Fibroblast of lung (primary cell): Measurements from ENCODE around the gene JUND. TPM values are rescaled to one million over a fixed set of nuclear protein-coding genes. Genes with fewer than 3 reads are reported as not detected.

Source experiments
- DNase-seq, 2 donors: peaks; one replicate each; pipeline versions ENCODE4 v3.0.0 to v3.0.0-alpha.2; 2010; ENCODE audit warnings: low read depth in 2 of 2
- H2AFZ ChIP-seq: 2 replicates; pipeline ENCODE4 v1.5.1; 2012; ENCODE audit warnings: low read length, control low read depth, inconsistent platforms
- H3K27ac ChIP-seq: 2 replicates; pipeline ENCODE4 v1.5.1; 2011; ENCODE audit warnings: low read length, control low read depth; ENCODE audit not compliant: insufficient read depth
- H3K27me3 ChIP-seq: 2 replicates; pipeline ENCODE4 v1.5.1; 2011; ENCODE audit warnings: mild to moderate bottlenecking, low read length; ENCODE audit not compliant: control insufficient read depth, insufficient read depth
- H3K36me3 ChIP-seq: 2 replicates; pipeline ENCODE4 v1.5.1; 2011; ENCODE audit warnings: low read length; ENCODE audit not compliant: control insufficient read depth, insufficient read depth
- H3K4me1 ChIP-seq: 2 replicates; pipeline ENCODE4 v1.5.1; 2011; ENCODE audit warnings: low read length; ENCODE audit not compliant: control insufficient read depth, insufficient read depth; ENCODE audit errors: extremely low read depth
- H3K4me2 ChIP-seq: 2 replicates; pipeline ENCODE4 v1.5.1; 2011; ENCODE audit warnings: low read length, control low read depth; ENCODE audit not compliant: insufficient read depth; ENCODE audit errors: extremely low read depth
- H3K4me3 ChIP-seq, 4 experiments: fragments of 200-600 bp in 1 of 4; sonication (generic) in 1 of 4; replicated peaks in 1 of 4; 2 replicates each; pipeline ENCODE4 v1.5.1; 2011 to 2016; ENCODE audit warnings: low read length in 4 of 4, low read depth in 3 of 4, mild to moderate bottlenecking in 3 of 4, control low read depth in 2 of 4, inconsistent platforms in 1 of 4, mixed read lengths in 1 of 4; ENCODE audit not compliant: insufficient read depth in 1 of 4; ENCODE audit errors: control extremely low read depth in 1 of 4
- H3K79me2 ChIP-seq: 2 replicates; pipeline ENCODE4 v1.5.1; 2012; ENCODE audit warnings: mild to moderate bottlenecking, low read length, inconsistent platforms; ENCODE audit not compliant: control insufficient read depth, insufficient read depth
- H3K9ac ChIP-seq: 2 replicates; pipeline ENCODE4 v1.5.1; 2011; ENCODE audit warnings: mild to moderate bottlenecking, low read length, control low read depth; ENCODE audit not compliant: insufficient read depth
- H3K9me3 ChIP-seq: 2 replicates; pipeline ENCODE4 v1.5.1; 2012; ENCODE audit warnings: low read depth, low read length; ENCODE audit not compliant: control insufficient read depth, insufficient read depth
- H4K20me1 ChIP-seq: 2 replicates; pipeline ENCODE4 v1.5.1; 2011; ENCODE audit warnings: low read length; ENCODE audit not compliant: control insufficient read depth, insufficient read depth; ENCODE audit errors: extremely low read depth
- CTCF ChIP-seq, 2 donors: IDR thresholded peaks in 1 of 2; conservative IDR thresholded peaks in 1 of 2; 1 replicate in 1 of 2; 2 replicates in 1 of 2; pipeline ENCODE4 v1.5.1; 2011 to 2012; ENCODE audit warnings: low read length in 2 of 2, control low read depth in 1 of 2, inconsistent platforms in 1 of 2, low read depth in 1 of 2, mild to moderate bottlenecking in 1 of 2
- EZH2 ChIP-seq: IDR thresholded peaks from 2 replicates; pipeline ENCODE4 v1.5.1; 2012; ENCODE audit warnings: low read length, control low read depth, mild to moderate bottlenecking; ENCODE audit errors: missing control alignments
- polyA plus RNA-seq, 2 donors: library from polyadenylated mRNA; depleted of rRNA in 1 of 2; stranded (reverse) in 1 of 2; unstranded in 1 of 2; fragments of >200 nt; gene quantifications; 2 replicates each; pipeline ENCODE4 v1.2.1, GENCODE V29; 2011 to 2012; ENCODE audit warnings: missing spikeins in 1 of 2
- total RNA-seq: library from RNA; depleted of rRNA; stranded (reverse); fragments of >200 nt; gene quantifications from 2 replicates; pipeline ENCODE4 v1.2.1, GENCODE V29; 2014

Gene JUND
- total and polyA plus RNA-seq, 2 donors (not counting 1 experiment from before 2014, with no cell fraction given): 65.8 to 166 TPM

DNA sequence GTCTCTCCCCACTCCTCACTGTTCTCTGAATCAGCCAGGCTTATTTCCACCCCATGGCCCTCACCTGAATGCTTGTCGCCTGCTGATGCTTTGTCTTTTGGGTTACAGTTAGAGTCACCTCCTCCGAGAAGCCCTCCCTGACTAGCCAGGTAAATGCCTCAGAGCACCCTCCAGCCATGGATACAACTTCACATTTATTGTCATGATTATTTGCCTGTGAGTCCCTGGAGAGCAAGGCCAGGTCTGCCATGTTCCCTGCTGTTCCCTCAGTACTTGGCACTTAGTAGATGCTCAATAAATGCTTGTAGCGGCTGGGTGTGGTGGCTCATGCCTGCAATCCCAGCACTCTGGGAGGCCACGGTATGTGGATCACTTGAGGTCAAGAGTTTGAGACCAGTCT lies 51.5 kb downstream of the JUND start:
- H3K4me1 ChIP-seq: no peaks in the 10 kb centered on the region
- H3K4me2 ChIP-seq: no peak overlapping the region
- DNase-seq: no peak
- H2AFZ ChIP-seq: no peak overlapping the region
- no peaks in the 10 kb centered on the region for H4K20me1 ChIP-seq
- H3K27me3 ChIP-seq: peaks cover 11% of the 10 kb centered on the region
- no peak for TF ChIP-seq EZH2
- no peak for TF ChIP-seq CTCF (conservative IDR thresholded peaks at IDR 0.05 in 1 of 2, IDR thresholded peaks at IDR 0.05 in 1 of 2; ENCODE audit: low read depth in 1 of 2, low read length in 2 of 2)
- no peaks in the 10 kb centered on the region for H3K36me3 ChIP-seq
- no peak overlapping the region for H3K9ac ChIP-seq
- no peak overlapping the region for H3K27ac ChIP-seq
- H3K79me2 ChIP-seq: no peaks in the 10 kb centered on the region
- H3K4me3 ChIP-seq: no peak overlapping the region
- no peaks in the 10 kb centered on the region for H3K9me3 ChIP-seq

Other genes with a start within 250 kb of the JUND start
- gene IL12RB1, start 194.7 kb downstream of the JUND start, total RNA-seq: under 0.01 and 0.50 TPM in 2 replicates
- gene IL12RB1, start 194.7 kb downstream of the JUND start, polyA plus RNA-seq: 0.06 and 0.75 TPM in 2 replicates
- 2.3 and 4.1 TPM in 2 replicates for gene MAST3, start 183.8 kb downstream of the JUND start, total RNA-seq
- gene MAST3, start 183.8 kb downstream of the JUND start, polyA plus RNA-seq: 2.0 and 2.3 TPM in 2 replicates
- 10.1 and 11.3 TPM in 2 replicates for gene PIK3R2, start 128.5 kb downstream of the JUND start, total RNA-seq
- gene PIK3R2, start 128.5 kb downstream of the JUND start, polyA plus RNA-seq: 18.4 and 29.5 TPM in 2 replicates
- gene IFI30, start 107.8 kb downstream of the JUND start, total RNA-seq: 3.1 and 8.8 TPM in 2 replicates
- gene IFI30, start 107.8 kb downstream of the JUND start, polyA plus RNA-seq: 15.8 and 50.9 TPM in 2 replicates
- gene MPV17L2, start 88.4 kb downstream of the JUND start, total RNA-seq: 4.1 and 4.6 TPM in 2 replicates
- gene MPV17L2, start 88.4 kb downstream of the JUND start, polyA plus RNA-seq: 9.4 and 16.7 TPM in 2 replicates
- 0.77 and 2.0 TPM in 2 replicates for gene RAB3A, start 77.6 kb downstream of the JUND start, total RNA-seq
- gene RAB3A, start 77.6 kb downstream of the JUND start, polyA plus RNA-seq: 3.6 and 10.1 TPM in 2 replicates
- gene PDE4C, start 55.2 kb downstream of the JUND start, total RNA-seq: 1.3 and 2.0 TPM in 2 replicates
- gene PDE4C, start 55.2 kb downstream of the JUND start, polyA plus RNA-seq: 0.09 and 0.35 TPM in 2 replicates
- 0.51 and 0.83 TPM in 2 replicates for gene IQCN, start 7.2 kb downstream of the JUND start, total RNA-seq
- 0.27 and 0.79 TPM in 2 replicates for gene IQCN, start 7.2 kb downstream of the JUND start, polyA plus RNA-seq
- gene LSM4, start 41.5 kb upstream of the JUND start, total RNA-seq: 70.9 and 124 TPM in 2 replicates
- 50.9 and 97.2 TPM in 2 replicates for gene LSM4, start 41.5 kb upstream of the JUND start, polyA plus RNA-seq
- gene PGPEP1, start 59.0 kb upstream of the JUND start, total RNA-seq: 63.9 and 78.8 TPM in 2 replicates
- 17.0 and 25.4 TPM in 2 replicates for gene PGPEP1, start 59.0 kb upstream of the JUND start, polyA plus RNA-seq
- gene GDF15, start 104.5 kb upstream of the JUND start, total RNA-seq: 140 and 210 TPM in 2 replicates
- gene GDF15, start 104.5 kb upstream of the JUND start, polyA plus RNA-seq: 8.6 and 24.3 TPM in 2 replicates
- 1.2 and 4.6 TPM in 2 replicates for gene LRRC25, start 116.0 kb upstream of the JUND start, total RNA-seq
- 0.10 and 0.25 TPM in 2 replicates for gene LRRC25, start 116.0 kb upstream of the JUND start, polyA plus RNA-seq
- gene SSBP4, start 137.8 kb upstream of the JUND start, total RNA-seq: 58.6 and 76.5 TPM in 2 replicates
- 12.8 and 16.5 TPM in 2 replicates for gene SSBP4, start 137.8 kb upstream of the JUND start, polyA plus RNA-seq
- 25.6 and 37.8 TPM in 2 replicates for gene ISYNA1, start 156.5 kb upstream of the JUND start, total RNA-seq
- 8.3 and 10.3 TPM in 2 replicates for gene ISYNA1, start 156.5 kb upstream of the JUND start, polyA plus RNA-seq
- 17.7 and 18.7 TPM in 2 replicates for gene ELL, start 240.4 kb upstream of the JUND start, total RNA-seq
- gene ELL, start 240.4 kb upstream of the JUND start, polyA plus RNA-seq: 4.4 and 6.6 TPM in 2 replicates